Ovary (tissue), 9 donors: Measurements from ENCODE around the gene HIKESHI. TPM values are rescaled to one million over a fixed set of nuclear protein-coding genes. Genes with fewer than 3 reads are reported as not detected.

Experiments
- DNase-seq, 5 donors: peaks; one replicate each; pipeline ENCODE4 v3.0.0-alpha.2; 2019 to 2020
- H3K27ac ChIP-seq, 2 donors: fragments of 200-600 bp; one replicate each; pipeline versions ENCODE4 v1.5.1 to v1.8.0; 2019 to 2022
- H3K27me3 ChIP-seq: fragments of 200-600 bp; one replicate; pipeline ENCODE4 v1.8.0; 2022
- H3K36me3 ChIP-seq: fragments of 200-600 bp; sonication (generic); one replicate; pipeline ENCODE4 v1.5.1; 2019
- H3K4me1 ChIP-seq: one replicate; pipeline ENCODE4 v1.8.1; 2013; ENCODE audit warnings: mild to moderate bottlenecking, moderate library complexity; ENCODE audit not compliant: insufficient read depth
- H3K4me3 ChIP-seq: fragments of 200-600 bp; sonication (generic); one replicate; pipeline ENCODE4 v1.5.1; 2017
- H3K9me3 ChIP-seq, 2 donors: fragments of 200-600 bp in 1 of 2; sonication (generic) in 1 of 2; one replicate each; pipeline versions ENCODE4 v1.5.1 to v1.8.1; 2013 to 2019; ENCODE audit warnings: mild to moderate bottlenecking in 1 of 2, moderate library complexity in 1 of 2
- EP300 ChIP-seq: sonication (generic); formaldehyde crosslinking; IDR thresholded peaks from one replicate; pipeline ENCODE4 v1.6.1; 2017; ENCODE audit warnings: antibody characterized with exemption
- POLR2A ChIP-seq: fragments of 450-650 bp; IDR thresholded peaks from one replicate; pipeline ENCODE4 v1.6.1; 2017; ENCODE audit warnings: antibody characterized with exemption, mild to moderate bottlenecking, moderate library complexity
- WGBS, 3 donors: extraction: QIAGEN DNeasy Blood & Tissue Kit in 1 of 3; methylation state at CpG; one replicate each; pipeline versions ENCODE4 v1.1.5 to v1.1.7; 2013 to 2017; 5-methylcytosine and 5-hydroxymethylcytosine counted together
- intact Hi-C, 4 donors: fragments of 100-400 bp; cut with DNase I; formaldehyde crosslinking; loops; one replicate each; pipeline versions ENCODE4 v1.11.0 to v1.15.1; 2022 to 2023
- polyA plus RNA-seq, 2 donors: library from polyadenylated mRNA; stranded (reverse); fragments of 200-250 nt in 1 of 2; fragments of 350-450 nt in 1 of 2; fragmentation: Illumina TruSeq in 1 of 2; extraction: RNeasy Lipid Tissue Mini Kit (QIAGEN cat#74804) in 1 of 2; gene quantifications; one replicate each; pipeline ENCODE4 v1.2.3, GENCODE V29; 2013 to 2014
- total RNA-seq, 7 donors: library from RNA; depleted of rRNA in 2 of 7; stranded (reverse); fragments of >200 nt in 2 of 7; fragmentation: NEBNext Ultra II Directional in 3 of 7; extraction: Animal tissue kit (Norgen Biotek cat#: 25700) in 3 of 7; gene quantifications; one replicate each; pipeline versions ENCODE4 v1.1.0 to v1.2.4, GENCODE V29; 2016 to 2023
- TF ChIP-seq, protein P1 (sequence below), 3 donors: fragments of 450-650 bp in 2 of 3; fragments of 200-600 bp in 1 of 3; IDR thresholded peaks; one replicate each; pipeline versions ENCODE4 v1.5.1 to v1.8.0; 2016 to 2022; ENCODE audit warnings: antibody characterized with exemption in 3 of 3, mild to moderate bottlenecking in 1 of 3
- donor health status: DM: no; HTN: no; CAD: no; lungs with moderate emphysema.
- donor health status: DM: no; HTN: no; CAD: no.
- donor health status: Bipolar disorder and iron deficiency.
- donor health status: DM: yes; HTN: yes; CAD: no.
- donor health status: DM: no; HTN: no; CAD: no.
- donor health status: DM: yes; HTN: yes; CAD: no.

The HIKESHI gene
- total and polyA plus RNA-seq, 9 donors, result 26.6 to 43.7 (median 30.5) TPM

DNA sequence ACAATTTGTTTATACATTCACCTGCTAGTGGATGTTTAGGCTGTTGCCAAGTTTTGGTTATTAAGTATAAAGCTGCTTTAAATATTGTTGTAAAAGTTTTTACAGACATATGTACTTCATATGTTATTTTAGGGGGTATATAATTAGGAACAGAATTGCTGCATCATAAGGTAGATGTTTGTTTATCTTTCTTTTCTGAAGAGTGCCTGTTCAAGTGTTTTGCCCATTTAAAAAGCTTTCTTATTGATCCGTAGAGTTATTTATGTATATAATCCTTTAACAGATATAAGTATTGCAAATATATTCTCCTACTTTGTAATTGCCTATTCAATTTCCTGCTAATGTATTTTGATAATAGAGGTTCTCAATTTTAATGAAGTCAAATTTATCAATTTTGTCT, 61.4 kb downstream of the HIKESHI start:
- no peak for DNase-seq
- H3K36me3 ChIP-seq, result no peaks in the 10 kb centered on the region
- no peak overlapping the region for H3K27ac ChIP-seq
- no peak overlapping the region for H3K4me3 ChIP-seq
- 95 to 99% (median 96%) methylated on average over 1 of the region's 1 CpG for WGBS, 3 donors
- no peaks in the 10 kb centered on the region for H3K9me3 ChIP-seq
- no peaks in the 10 kb centered on the region for H3K27me3 ChIP-seq
- intact Hi-C loops, result no loop called here
- no peaks in the 10 kb centered on the region for H3K4me1 ChIP-seq
- TF ChIP-seq POLR2A, result no peak
- TF ChIP-seq, protein P1, sequence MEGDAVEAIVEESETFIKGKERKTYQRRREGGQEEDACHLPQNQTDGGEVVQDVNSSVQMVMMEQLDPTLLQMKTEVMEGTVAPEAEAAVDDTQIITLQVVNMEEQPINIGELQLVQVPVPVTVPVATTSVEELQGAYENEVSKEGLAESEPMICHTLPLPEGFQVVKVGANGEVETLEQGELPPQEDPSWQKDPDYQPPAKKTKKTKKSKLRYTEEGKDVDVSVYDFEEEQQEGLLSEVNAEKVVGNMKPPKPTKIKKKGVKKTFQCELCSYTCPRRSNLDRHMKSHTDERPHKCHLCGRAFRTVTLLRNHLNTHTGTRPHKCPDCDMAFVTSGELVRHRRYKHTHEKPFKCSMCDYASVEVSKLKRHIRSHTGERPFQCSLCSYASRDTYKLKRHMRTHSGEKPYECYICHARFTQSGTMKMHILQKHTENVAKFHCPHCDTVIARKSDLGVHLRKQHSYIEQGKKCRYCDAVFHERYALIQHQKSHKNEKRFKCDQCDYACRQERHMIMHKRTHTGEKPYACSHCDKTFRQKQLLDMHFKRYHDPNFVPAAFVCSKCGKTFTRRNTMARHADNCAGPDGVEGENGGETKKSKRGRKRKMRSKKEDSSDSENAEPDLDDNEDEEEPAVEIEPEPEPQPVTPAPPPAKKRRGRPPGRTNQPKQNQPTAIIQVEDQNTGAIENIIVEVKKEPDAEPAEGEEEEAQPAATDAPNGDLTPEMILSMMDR (IDR thresholded peaks at IDR 0.05), result no peak
- no peak for TF ChIP-seq EP300

DNA sequence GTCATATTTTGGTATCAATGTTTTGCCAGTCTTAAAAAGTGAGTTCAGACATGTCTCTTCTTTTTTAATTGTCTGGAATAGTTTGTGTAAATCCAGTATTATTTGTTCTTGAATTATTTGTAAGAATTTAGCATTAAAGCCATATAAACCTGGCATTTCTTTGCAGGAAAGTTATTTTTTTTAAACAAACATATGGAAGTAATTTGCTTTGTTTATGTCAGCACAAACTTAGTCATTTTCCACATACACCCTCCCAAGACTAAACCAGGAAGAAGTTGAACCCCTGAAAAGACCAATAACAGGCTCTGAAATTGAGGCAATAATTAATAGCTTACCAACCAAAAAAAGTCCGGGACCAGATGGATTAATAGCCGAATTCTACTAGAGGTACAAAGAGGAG, 63.5 kb downstream of the HIKESHI start:
- TF ChIP-seq POLR2A (no peak), EP300 (no peak)
- TF ChIP-seq, protein P1 (IDR thresholded peaks at IDR 0.05), result no peak

DNA sequence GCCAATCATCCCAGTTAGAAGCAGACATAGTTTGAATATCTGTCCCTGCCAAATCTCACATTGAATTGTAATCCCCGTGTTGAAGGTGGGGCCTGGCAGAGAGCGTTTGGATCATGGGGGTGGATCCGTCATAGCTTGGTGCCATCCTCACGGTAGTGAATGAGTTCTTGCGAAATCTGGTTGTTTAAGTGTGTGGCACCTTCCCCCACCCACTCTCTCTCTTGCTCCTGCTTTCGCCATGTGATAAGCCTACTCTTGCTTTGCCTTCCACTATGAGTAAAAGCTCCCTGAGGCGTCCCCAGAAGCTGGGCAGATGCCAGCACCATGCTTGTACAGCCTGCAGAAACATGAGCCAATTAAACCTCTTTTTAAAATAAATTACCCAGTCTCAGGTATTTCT, 67.6 kb downstream of the HIKESHI start:
- Histone ChIP-seq H3K4me1 (peaks cover 2% of the 10 kb centered on the region), H3K9me3 (no peaks in the 10 kb centered on the region), H3K27me3 (no peaks in the 10 kb centered on the region), H3K4me3 (no peak overlapping the region), H3K27ac (no peak overlapping the region), H3K36me3 (no peaks in the 10 kb centered on the region)
- intact Hi-C loops, result no loop called here
- TF ChIP-seq, protein P1 (IDR thresholded peaks at IDR 0.05), result no peak
- no peak for TF ChIP-seq EP300
- TF ChIP-seq POLR2A, result no peak
- WGBS, 3 donors, result 84 to 96% (median 85%) methylated on average over 7 of the region's 7 CpGs
- DNase-seq, result no peak

More for the DNA sequence above, 63.5 kb downstream of the HIKESHI start:
- H3K4me3 ChIP-seq, result no peak overlapping the region
- 72 to 93% (median 91%) methylated on average over 2 of the region's 2 CpGs for WGBS, 3 donors
- DNase-seq, result no peak
- no peaks in the 10 kb centered on the region for H3K9me3 ChIP-seq
- no peak overlapping the region for H3K27ac ChIP-seq
- H3K27me3 ChIP-seq, result no peaks in the 10 kb centered on the region
- no peaks in the 10 kb centered on the region for H3K4me1 ChIP-seq
- H3K36me3 ChIP-seq, result no peaks in the 10 kb centered on the region
- intact Hi-C loops, result no loop called here

DNA sequence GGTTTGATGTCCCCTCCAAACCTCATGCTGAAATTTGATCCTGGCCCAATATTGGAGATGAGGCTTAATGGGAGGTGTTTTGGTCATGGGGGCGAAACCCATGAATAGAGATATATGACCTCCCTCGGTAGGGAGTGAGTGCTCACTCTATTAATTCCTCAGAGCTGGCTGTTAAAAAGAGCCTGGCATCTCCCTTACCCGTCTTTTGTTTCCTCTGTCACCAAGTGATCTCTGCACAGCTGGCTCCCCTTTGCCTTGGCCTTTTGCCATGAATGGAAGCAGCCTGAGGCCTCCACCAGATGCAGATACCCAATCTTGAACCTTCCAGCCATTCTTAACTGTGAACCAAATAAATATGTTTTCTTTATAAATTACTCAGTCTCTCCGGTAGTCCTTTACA, 68.1 kb downstream of the HIKESHI start:
- Histone ChIP-seq H3K27me3 (no peaks in the 10 kb centered on the region), H3K27ac (no peak overlapping the region)
- 83 to 84% (median 83%) methylated on average over 4 of the region's 4 CpGs for WGBS, 3 donors

More for the DNA sequence above, 68.1 kb downstream of the HIKESHI start:
- Histone ChIP-seq H3K9me3 (no peaks in the 10 kb centered on the region), H3K36me3 (no peaks in the 10 kb centered on the region), H3K4me3 (no peak overlapping the region), H3K4me1 (peaks cover 2% of the 10 kb centered on the region)
- TF ChIP-seq, protein P1 (IDR thresholded peaks at IDR 0.05), result no peak
- TF ChIP-seq EP300, result no peak
- TF ChIP-seq POLR2A, result no peak
- no peak for DNase-seq
- intact Hi-C loops, result no loop called here
